ENCODE data around the gene TNRC18.

Gene TNRC18

DNA sequence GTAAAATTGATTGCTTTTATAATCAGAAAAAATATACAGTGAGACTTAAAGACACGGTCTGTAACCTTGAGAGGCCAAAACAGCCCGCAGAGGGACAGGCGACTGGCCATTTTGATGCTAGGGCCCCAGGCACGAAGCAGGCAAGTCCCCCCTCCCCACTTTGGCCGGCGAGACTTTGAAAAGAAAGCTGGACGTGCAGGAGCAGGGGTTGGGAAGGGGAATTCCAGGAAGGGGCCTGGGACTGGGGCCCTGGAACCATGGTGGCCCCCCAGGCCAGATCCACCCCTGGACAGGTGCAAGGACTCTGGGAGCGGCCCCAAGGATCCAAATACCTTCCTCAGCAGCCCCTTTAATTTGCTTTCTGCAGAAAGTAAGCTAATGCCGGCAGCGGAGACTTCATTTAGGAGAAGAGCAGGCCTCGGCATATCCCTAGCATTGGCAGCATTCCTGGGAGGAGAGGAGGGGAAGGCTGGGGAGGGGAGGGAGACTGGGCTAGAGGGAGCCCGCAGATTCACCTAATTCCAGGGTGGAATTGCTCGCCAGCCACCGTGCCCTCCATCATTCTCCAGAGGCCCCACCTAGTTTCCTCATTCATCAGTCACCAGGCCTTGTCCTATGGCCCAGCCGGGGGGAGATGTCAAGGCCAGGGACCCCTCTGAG lies 24.9 kb upstream of the TNRC18 start:
- no peak overlapping the region for H3K9ac ChIP-seq (ENCODE audit: low read depth, low read length)
- no peaks in the 10 kb centered on the region for H3K9me3 ChIP-seq (replicated peaks; ENCODE audit: low read length)
- no peak overlapping the region for H3K4me2 ChIP-seq (ENCODE audit: low read length)
- no peaks in the 10 kb centered on the region for H3K36me3 ChIP-seq (ENCODE audit: insufficient read depth, low read length)
- no peaks in the 10 kb centered on the region for H3K27me3 ChIP-seq (ENCODE audit: control insufficient read depth, insufficient read depth, low read length)
- no peak overlapping the region for H3K4me3 ChIP-seq (ENCODE audit: low read length)
- peaks cover 13% of the 10 kb centered on the region for H3K4me1 ChIP-seq (ENCODE audit: control insufficient read depth, insufficient read depth, low read length)

- no peak overlapping the region for H3K4me2 ChIP-seq (ENCODE audit: low read length)
- no peak overlapping the region for H3K9ac ChIP-seq (ENCODE audit: low read depth, low read length)
- no peaks in the 10 kb centered on the region for H3K36me3 ChIP-seq (ENCODE audit: insufficient read depth, low read length)
- H3K27me3 ChIP-seq (ENCODE audit: control insufficient read depth, insufficient read depth, low read length), result no peaks in the 10 kb centered on the region
- no peak overlapping the region for H3K4me3 ChIP-seq (ENCODE audit: low read length)
- H3K4me1 ChIP-seq (ENCODE audit: control insufficient read depth, insufficient read depth, low read length), result no peaks in the 10 kb centered on the region
- no peaks in the 10 kb centered on the region for H3K9me3 ChIP-seq (replicated peaks; ENCODE audit: low read length)
These were observed 22.5 kb upstream of the TNRC18 start for GRCh38 chr7:5445981-5446594.

DNA sequence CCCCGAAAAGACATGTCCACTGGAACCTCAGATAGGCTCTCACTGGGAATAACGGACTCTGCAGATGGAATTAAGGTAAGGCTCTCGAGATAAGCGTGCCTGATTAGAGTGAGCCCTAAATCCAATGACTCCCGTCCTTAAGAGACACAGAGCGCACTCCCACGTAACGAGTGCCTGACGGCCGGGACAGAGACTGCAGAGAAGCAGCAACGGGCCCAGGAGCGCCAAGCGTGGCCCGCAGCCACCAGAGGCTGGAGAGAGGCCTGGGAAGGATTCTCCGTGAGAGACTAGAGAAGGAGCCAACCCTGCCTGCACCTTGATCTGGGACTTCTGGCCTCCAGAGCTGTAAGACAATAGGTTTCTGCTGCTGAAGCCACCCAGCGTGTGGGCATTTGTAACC lies 20.0 kb upstream of the TNRC18 start:
- no peak overlapping the region for H3K4me2 ChIP-seq (ENCODE audit: low read length)
- H3K9ac ChIP-seq (ENCODE audit: low read depth, low read length), result no peak overlapping the region
- no peaks in the 10 kb centered on the region for H3K27me3 ChIP-seq (ENCODE audit: control insufficient read depth, insufficient read depth, low read length)
- no peak overlapping the region for H3K4me3 ChIP-seq (ENCODE audit: low read length)
- no peaks in the 10 kb centered on the region for H3K4me1 ChIP-seq (ENCODE audit: control insufficient read depth, insufficient read depth, low read length)
- H3K36me3 ChIP-seq (ENCODE audit: insufficient read depth, low read length), result no peaks in the 10 kb centered on the region
- H3K9me3 ChIP-seq (replicated peaks; ENCODE audit: low read length), result no peaks in the 10 kb centered on the region

GRCh38 chr7:5442757-5443305 lies 19.2 kb upstream of the TNRC18 start:
- H3K4me1 ChIP-seq (ENCODE audit: control insufficient read depth, insufficient read depth, low read length), result no peaks in the 10 kb centered on the region
- H3K36me3 ChIP-seq (ENCODE audit: insufficient read depth, low read length), result peaks cover under 1% of the 10 kb centered on the region
- no peak overlapping the region for H3K9ac ChIP-seq (ENCODE audit: low read depth, low read length)
- H3K4me2 ChIP-seq (ENCODE audit: low read length), result no peak overlapping the region
- no peak overlapping the region for H3K4me3 ChIP-seq (ENCODE audit: low read length)
- no peaks in the 10 kb centered on the region for H3K27me3 ChIP-seq (ENCODE audit: control insufficient read depth, insufficient read depth, low read length)
- no peaks in the 10 kb centered on the region for H3K9me3 ChIP-seq (replicated peaks; ENCODE audit: low read length)

- Histone ChIP-seq H3K27me3 (ENCODE audit: control insufficient read depth, insufficient read depth, low read length) (no peaks in the 10 kb centered on the region), H3K4me2 (ENCODE audit: low read length) (no peak overlapping the region), H3K4me1 (ENCODE audit: control insufficient read depth, insufficient read depth, low read length) (no peaks in the 10 kb centered on the region), H3K9ac (ENCODE audit: low read depth, low read length) (no peak overlapping the region), H3K9me3 (replicated peaks; ENCODE audit: low read length) (no peaks in the 10 kb centered on the region), H3K36me3 (ENCODE audit: insufficient read depth, low read length) (peaks cover 3% of the 10 kb centered on the region), H3K4me3 (ENCODE audit: low read length) (no peak overlapping the region)
These were observed 18.3 kb upstream of the TNRC18 start for GRCh38 chr7:5441840-5442503.

DNA sequence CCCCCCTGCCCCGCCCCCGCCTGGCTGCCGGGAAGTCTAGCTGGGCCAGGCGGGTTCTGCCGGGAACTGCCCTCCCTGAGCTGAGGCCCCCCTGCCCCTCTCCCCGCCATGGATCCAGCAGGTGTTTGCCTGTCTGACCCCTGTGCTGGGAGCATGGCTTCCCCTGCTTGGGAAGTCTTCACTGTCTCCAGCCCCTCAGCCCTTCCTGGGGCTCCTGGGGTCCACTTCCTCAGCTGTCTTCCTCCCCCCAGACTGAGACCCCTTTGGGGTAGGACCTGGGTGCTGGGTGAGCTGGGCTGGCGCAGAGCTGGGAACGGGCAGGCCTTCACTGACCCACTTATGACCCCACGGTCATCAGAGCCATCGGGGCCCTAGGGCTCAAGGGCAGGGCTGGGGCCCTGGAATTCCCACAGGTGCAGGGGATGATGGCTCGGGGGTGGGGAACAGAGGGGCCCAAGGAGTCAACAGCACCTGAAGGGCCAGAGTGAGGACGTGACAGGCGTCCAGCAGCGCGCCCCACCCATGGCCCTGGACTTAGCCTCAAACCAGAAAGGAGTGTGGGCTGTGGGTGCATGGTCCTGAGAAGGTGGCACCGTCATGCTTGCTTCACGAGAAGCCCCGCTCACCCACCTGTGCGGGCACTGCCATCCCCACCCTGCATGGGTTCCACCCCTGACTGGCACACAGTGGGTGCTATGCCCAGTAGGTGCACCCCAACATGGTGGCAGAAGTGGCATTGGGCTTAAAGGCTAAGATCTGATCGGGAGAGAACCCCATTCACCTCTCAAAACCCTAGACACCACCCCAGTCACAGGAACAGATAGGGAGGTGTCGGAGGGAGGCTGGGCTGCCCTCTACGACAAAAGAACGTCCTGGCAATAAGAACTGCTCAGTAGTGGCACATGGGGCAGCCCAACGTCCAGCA lies 16.2 kb upstream of the TNRC18 start:
- H3K27me3 ChIP-seq (ENCODE audit: control insufficient read depth, insufficient read depth, low read length), result no peaks in the 10 kb centered on the region

GRCh38 chr7:5439209-5439571 lies 15.6 kb upstream of the TNRC18 start:
- Histone ChIP-seq H3K9ac (ENCODE audit: low read depth, low read length) (no peak overlapping the region), H3K4me1 (ENCODE audit: control insufficient read depth, insufficient read depth, low read length) (no peaks in the 10 kb centered on the region)

More for the DNA sequence above, 16.2 kb upstream of the TNRC18 start:
- no peak overlapping the region for H3K4me2 ChIP-seq (ENCODE audit: low read length)
- no peaks in the 10 kb centered on the region for H3K9me3 ChIP-seq (replicated peaks; ENCODE audit: low read length)
- peaks cover 3% of the 10 kb centered on the region for H3K36me3 ChIP-seq (ENCODE audit: insufficient read depth, low read length)
- no peaks in the 10 kb centered on the region for H3K4me1 ChIP-seq (ENCODE audit: control insufficient read depth, insufficient read depth, low read length)
- H3K4me3 ChIP-seq (ENCODE audit: low read length), result no peak overlapping the region
- no peak overlapping the region for H3K9ac ChIP-seq (ENCODE audit: low read depth, low read length)

GRCh38 chr7:5437987-5438386 lies 14.4 kb upstream of the TNRC18 start:
- Histone ChIP-seq H3K27me3 (ENCODE audit: control insufficient read depth, insufficient read depth, low read length) (no peaks in the 10 kb centered on the region), H3K4me3 (ENCODE audit: low read length) (no peak overlapping the region), H3K4me1 (ENCODE audit: control insufficient read depth, insufficient read depth, low read length) (no peaks in the 10 kb centered on the region), H3K9ac (ENCODE audit: low read depth, low read length) (no peak overlapping the region), H3K36me3 (ENCODE audit: insufficient read depth, low read length) (peaks cover 8% of the 10 kb centered on the region), H3K9me3 (replicated peaks; ENCODE audit: low read length) (no peaks in the 10 kb centered on the region), H3K4me2 (ENCODE audit: low read length) (no peak overlapping the region)

More at GRCh38 chr7:5439209-5439571, 15.6 kb upstream of the TNRC18 start:
- no peak overlapping the region for H3K4me3 ChIP-seq (ENCODE audit: low read length)
- H3K4me2 ChIP-seq (ENCODE audit: low read length), result no peak overlapping the region
- no peaks in the 10 kb centered on the region for H3K27me3 ChIP-seq (ENCODE audit: control insufficient read depth, insufficient read depth, low read length)
- H3K9me3 ChIP-seq (replicated peaks; ENCODE audit: low read length), result no peaks in the 10 kb centered on the region
- H3K36me3 ChIP-seq (ENCODE audit: insufficient read depth, low read length), result peaks cover 3% of the 10 kb centered on the region

GRCh38 chr7:5437348-5437892 lies 13.8 kb upstream of the TNRC18 start:
- H3K27me3 ChIP-seq (ENCODE audit: control insufficient read depth, insufficient read depth, low read length), result no peaks in the 10 kb centered on the region
- no peak overlapping the region for H3K9ac ChIP-seq (ENCODE audit: low read depth, low read length)
- peaks cover 9% of the 10 kb centered on the region for H3K36me3 ChIP-seq (ENCODE audit: insufficient read depth, low read length)
- H3K4me3 ChIP-seq (ENCODE audit: low read length), result no peak overlapping the region
- H3K9me3 ChIP-seq (replicated peaks; ENCODE audit: low read length), result no peaks in the 10 kb centered on the region
- no peak overlapping the region for H3K4me2 ChIP-seq (ENCODE audit: low read length)
- H3K4me1 ChIP-seq (ENCODE audit: control insufficient read depth, insufficient read depth, low read length), result no peaks in the 10 kb centered on the region

DNA sequence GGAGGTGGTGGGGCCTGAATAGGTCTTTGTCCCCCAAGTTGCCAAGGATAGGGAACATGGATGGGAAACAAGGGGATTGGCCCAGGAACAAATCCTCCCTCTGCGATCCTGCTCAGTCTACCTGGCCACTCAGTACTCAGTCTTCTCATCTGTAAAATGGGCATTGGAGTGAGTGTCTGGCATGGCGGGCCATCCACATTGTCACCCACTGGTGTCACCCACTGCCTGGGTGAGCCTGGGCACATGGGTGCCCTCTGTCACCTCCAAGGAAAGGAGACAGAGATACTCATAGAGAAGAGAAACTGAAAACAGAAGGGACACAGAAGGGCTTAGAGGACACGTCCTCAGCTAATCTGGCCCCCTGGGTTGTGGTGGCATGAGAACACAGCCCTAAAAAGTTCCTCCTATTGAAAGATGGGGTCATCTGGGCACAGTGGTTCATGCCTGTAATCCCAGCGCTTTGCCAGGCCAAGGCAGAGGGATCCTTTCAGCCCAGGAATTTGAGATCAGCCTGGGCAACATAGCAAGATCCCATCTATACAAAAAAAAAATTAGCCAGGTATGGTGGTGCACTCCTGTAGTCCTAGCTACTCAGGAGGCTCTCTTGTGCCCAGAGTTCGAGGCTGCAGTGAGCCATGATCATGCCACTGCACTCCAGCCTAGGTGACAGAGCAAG lies 12.5 kb upstream of the TNRC18 start:
- Histone ChIP-seq H3K4me3 (ENCODE audit: low read length) (no peak overlapping the region), H3K4me1 (ENCODE audit: control insufficient read depth, insufficient read depth, low read length) (no peaks in the 10 kb centered on the region), H3K27me3 (ENCODE audit: control insufficient read depth, insufficient read depth, low read length) (no peaks in the 10 kb centered on the region), H3K4me2 (ENCODE audit: low read length) (no peak overlapping the region), H3K9ac (ENCODE audit: low read depth, low read length) (no peak overlapping the region), H3K9me3 (replicated peaks; ENCODE audit: low read length) (no peaks in the 10 kb centered on the region), H3K36me3 (ENCODE audit: insufficient read depth, low read length) (peaks cover 9% of the 10 kb centered on the region)

Data from skeletal muscle satellite cell (primary cell).